Activated naive CD4-positive, alpha-beta T cell (primary cell): Measurements from ENCODE around the gene OR4F6.
"Not testable (repeated sequence)": the region's sequence is repeated elsewhere in the genome, so short reads cannot be mapped to it uniquely, and the experiment has no call there.

Source experiments
- DNase-seq, 4 experiments: peaks; one replicate each; lab custom pipeline; 2025; lab: John Stamatoyannopoulos, UW

Gene OR4F6, protein sequence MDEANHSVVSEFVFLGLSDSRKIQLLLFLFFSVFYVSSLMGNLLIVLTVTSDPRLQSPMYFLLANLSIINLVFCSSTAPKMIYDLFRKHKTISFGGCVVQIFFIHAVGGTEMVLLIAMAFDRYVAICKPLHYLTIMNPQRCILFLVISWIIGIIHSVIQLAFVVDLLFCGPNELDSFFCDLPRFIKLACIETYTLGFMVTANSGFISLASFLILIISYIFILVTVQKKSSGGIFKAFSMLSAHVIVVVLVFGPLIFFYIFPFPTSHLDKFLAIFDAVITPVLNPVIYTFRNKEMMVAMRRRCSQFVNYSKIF

DNA sequence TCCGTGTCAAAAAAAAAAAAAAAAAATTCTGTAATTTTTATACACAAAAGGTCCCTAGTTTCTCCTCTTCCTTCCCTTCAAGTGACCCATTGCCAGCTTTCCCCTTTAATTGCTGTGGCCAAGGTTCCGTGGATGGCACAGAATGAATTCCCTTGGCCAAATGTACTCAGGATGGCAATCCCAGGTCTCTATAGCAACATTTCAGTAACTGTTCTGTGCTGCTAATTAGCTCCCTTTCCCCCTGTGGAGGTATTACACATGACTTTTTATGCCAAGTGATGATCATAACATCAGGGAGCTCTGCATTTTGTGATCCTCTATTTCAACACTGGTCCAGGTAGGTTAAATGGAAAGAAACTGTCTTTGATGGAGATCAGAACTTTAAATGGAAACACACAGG lies at the start of gene OR4F6:
Gene OR4F6, plus strand, starts transcription at position 301 of the 400 bp plus-strand sequence. CDS start 2,211 bp downstream, outside the sequence.
- DNase-seq: no peak

GRCh38 chr15:101764669-101765339 lies 38.5 kb upstream of the OR4F6 start:
- not testable (repeated sequence) for DNase-seq

DNA sequence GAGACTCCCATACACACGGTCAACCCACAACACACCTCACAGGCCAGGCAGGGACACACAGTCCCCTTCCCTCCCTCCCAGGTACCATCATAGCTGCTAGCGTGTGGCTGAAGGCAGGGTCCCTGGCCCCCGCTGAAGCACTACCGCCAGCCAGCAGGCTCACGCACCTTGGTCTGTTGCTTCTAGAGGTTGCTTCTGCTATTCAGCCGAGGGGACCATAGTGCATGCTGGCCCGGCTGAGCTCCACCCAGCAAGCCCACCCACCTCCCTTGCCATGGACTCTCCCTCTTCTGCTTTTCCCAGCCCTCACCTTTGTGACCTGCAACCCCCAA lies 38.0 kb upstream of the OR4F6 start:
- not testable (repeated sequence) for DNase-seq

- DNase-seq: no peak
Observed at GRCh38 chr15:101765772-101766456, 37.4 kb upstream of the OR4F6 start.

GRCh38 chr15:101767083-101767640 lies 36.1 kb upstream of the OR4F6 start:
- not testable (repeated sequence) for DNase-seq

- no peak for DNase-seq
Observed at GRCh38 chr15:101772921-101773320, 30.4 kb upstream of the OR4F6 start.

- DNase-seq: no peak
Observed at GRCh38 chr15:101773496-101774100, 29.7 kb upstream of the OR4F6 start.

DNA sequence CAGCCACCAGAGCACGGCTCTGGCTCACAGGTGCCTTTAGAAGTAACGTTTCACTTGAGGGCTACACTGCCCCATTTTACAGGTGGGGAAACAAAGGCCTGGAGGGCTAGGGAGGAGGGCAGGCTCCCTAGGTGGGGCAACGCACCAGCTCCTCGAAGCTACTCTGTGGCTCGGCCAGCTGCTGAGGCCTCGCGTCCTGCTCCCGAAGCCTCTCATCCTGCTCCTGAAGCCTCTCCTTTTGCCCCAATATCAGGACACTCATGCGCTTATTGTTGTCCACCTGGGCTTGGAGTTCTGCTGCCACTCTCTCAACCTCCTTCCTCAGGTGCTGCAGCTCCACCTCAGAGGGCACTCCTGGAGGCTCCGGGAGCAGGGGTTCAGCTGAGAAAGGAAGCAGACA lies 28.2 kb upstream of the OR4F6 start:
- DNase-seq: no peak

DNA sequence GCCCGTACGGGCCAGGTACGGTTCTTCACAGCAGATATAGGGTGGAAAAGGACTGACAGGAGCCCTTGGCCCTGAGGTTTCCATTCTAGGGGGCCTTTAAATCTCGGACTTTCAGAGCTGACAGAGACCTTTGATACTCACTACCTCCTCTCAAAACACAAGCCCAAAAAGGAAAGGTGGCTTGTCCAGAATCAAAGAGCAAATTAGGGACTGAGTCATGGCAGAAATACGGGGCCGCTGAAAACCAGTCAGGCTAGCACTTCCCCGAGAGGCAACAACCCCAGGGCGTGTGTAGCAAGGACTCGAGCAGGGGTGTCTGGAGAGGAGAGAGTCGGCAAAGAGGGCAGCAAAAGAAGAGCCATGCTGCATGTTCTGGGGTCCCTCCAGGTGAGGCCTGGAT lies 24.7 kb upstream of the OR4F6 start:
- not testable (repeated sequence) for DNase-seq

DNA sequence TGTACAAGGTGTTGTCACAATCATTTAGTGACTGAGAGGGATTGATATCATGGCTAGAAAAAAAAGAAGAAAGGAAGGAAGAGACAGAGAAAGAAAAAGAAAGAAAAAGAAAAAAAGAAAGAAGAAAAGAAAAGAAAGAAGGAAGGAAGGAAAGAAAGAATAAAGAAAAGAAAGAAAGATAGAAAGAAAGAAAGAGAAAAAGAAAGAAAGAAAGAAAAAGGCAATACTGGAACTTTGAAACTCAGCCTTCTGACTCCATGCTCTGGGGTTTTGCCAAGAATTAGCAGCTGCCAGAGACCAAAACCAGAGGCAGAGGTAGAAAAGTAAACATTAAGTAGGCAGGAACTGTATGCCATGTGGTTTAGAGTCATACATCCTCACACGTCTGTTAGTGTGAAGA lies 23.1 kb upstream of the OR4F6 start:
- not testable (repeated sequence) for DNase-seq

DNA sequence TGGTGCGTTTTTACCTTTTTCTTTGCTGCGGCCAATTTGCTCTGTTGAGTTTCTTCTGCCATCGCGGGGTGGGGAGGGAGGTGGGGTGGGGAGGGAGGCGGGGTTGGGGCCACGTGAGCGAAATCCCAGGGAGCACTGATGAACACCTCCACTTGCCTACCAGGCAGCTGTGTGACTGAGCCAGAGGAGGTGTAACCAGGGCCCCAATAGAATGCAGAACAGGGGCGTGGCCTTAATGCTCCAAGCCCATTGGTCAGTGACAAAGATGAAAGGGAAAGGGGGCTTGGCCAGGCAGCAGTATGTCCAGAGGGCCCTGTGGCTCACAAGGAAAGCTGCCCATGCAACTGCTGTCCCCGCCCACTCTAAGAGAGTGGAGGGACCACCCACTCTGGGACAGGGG lies 21.4 kb upstream of the OR4F6 start:
- DNase-seq: no peak

- DNase-seq: no peak
Observed at GRCh38 chr15:101784644-101785043, 18.7 kb upstream of the OR4F6 start.

GRCh38 chr15:101786422-101786821 lies 16.9 kb upstream of the OR4F6 start:
- not testable (repeated sequence) for DNase-seq

DNA sequence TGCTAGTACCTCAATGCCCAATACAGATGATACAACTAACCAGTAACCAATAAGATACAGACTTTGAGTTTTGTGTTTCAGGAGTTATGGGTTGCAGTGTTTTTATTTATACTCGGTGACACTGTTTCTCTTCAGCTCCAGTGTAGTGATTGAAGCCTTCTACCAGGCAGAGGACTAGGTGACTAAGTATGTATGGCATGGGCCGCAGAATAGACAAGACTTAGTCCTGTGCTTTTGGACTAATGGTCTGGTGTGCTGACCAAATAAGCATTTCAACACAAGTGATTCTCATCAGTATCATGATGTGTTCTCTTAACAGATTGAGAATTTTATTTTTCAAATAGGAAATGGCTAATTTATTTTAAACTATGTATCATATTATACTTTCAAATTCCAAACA lies 15.3 kb upstream of the OR4F6 start:
- not testable (repeated sequence) for DNase-seq

DNA sequence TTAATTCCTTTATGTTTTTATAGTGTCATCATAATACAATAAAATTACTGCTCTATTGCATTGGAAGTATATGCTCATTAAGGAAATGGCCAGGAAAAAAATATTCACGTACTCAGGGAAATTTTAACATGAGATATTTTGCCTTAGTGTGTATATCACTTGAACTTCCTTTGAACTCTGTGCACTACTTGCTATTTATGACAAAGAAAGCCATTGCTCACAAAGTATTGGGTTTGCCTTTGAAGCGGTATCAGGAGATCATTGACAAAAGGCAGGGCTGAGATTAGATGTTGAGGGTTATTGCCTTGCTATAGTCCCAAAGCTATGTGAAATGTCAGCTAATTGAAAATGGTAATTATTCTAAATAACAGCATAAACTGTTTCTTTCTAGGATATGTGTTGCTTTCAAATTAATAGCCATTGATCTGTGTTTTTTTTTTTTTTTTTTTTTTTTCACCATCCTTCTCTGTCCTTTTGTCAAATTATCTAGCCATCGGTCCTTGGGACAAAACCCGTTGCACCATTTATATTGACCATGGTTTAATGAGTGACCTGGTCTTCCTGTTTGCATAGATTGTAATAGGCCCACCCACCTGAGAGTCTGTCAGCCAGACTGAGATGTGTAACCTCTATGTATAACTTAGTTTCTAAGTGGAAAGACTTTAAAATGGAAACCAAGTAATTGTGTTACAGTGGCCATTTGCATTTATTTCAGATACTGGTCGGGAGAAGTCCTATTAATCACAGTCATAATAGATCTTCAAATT lies 14.6 kb upstream of the OR4F6 start:
- not testable (repeated sequence) for DNase-seq

GRCh38 chr15:101790748-101791147 lies 12.6 kb upstream of the OR4F6 start:
- DNase-seq: not testable (repeated sequence)

DNA sequence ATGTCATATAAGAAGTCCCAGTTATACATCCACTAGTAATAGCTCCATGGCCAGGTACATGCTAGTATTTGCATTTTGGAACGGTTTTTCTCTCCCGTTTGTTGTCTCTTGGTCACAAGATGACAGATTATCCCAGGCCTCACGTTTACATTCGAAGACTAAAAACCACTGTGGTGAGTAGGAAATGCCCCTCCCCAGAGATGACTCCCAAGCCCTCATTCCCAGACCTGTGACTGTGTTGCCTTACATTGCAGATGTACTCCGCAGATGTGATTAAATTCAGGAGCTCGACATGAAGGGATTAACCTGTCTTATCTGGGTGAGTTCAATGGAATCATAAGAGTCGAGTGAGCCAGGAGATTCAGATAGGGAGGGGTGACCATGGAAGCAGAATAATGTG lies 9.3 kb upstream of the OR4F6 start:
- not testable (repeated sequence) for DNase-seq

- no peak for DNase-seq
Observed at GRCh38 chr15:101795455-101795854, 7.9 kb upstream of the OR4F6 start.

DNA sequence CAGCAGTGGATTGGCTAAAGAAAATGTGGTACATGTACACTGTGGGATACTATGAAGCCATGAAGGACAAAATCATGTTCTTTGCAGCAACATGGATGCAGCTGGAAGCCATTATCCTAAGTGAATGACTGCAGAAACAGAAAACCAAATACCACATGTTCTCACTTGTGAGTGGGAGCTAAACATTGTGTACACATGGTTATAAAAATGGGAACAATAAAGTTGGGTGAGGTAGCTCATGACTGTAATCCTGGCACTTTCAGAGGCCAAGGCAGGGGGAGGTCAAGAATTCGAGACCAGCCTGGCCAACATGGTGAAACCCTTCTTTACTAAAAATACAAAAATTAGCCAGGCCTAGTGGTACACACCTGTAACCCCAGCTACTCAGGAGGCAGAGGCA lies 3.6 kb upstream of the OR4F6 start:
- no peak for DNase-seq

DNA sequence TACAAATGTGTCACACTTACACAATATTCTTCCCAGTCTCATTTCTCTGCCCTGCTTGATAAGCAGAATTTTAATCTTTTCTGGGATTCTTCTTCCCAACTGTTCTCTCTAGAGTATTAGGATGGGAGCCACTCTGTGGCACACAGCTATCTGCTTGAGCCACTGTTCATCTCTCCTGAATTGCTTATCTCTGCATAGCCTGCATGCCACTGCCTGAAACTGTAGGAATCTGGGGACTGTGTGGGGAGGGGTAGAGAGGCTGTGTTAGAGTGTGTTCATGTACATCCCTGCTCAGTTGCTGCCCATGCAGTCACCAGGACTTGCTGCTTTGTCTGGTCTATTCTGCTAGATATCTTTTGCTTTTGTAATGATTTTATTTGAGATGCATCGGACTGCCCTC lies 2.3 kb upstream of the OR4F6 start:
- DNase-seq: no peak

DNA sequence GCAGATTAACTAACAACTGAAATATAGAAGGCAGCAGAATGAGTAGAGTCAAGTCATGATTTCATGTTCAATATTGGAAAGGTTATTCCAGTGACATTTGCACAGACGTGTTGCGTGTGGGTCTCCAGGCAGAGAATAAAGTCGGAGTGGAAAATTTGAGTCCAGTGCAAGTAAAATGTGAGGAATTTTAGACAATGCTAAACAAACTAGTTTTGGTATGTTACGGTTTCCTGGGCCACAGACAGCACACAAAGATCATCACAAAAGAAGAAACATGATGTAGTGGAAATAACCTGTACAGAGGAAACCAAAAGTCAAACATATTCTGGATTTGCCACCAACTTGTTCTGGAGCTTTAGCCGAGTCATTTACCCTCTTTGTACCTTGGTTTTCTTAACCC lies 367 bp downstream of the OR4F6 start:
- DNase-seq: no peak

DNA sequence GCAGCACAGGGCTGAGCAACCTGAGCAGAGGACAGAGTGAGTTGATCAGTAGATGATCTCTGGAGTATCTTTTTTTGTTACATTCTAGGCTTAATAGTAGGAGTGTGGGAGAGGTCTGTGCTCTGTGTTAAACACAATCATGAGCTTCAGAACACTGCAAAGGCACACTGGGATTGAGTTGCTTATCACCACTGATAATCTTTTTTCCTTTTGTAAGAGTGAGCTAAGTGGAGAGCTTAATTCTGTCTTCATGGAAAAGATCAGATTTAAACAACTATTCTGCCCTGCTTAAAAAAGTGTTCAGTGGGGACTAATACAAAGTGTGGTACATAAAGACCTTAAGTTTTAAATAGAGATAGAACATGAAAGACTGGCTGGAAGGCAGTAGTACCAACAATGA lies 1.1 kb downstream of the OR4F6 start:
- DNase-seq: no peak
